HG03378 (cell line): ENCODE measurements around the gene JAKMIP1.

ENCODE experiments used
- ATAC-seq: cut with Tn5 transposase; IDR thresholded peaks from one replicate; pipeline ENCODE4 v1.9.1; 2021; ENCODE audit warnings: mild to moderate bottlenecking, moderate library complexity; ENCODE audit not compliant: unreplicated experiment

The JAKMIP1 gene

GRCh38 chr4:6071191-6071958 is 129.0 kb downstream of the JAKMIP1 start:
- no peak for ATAC-seq

GRCh38 chr4:6069845-6070709 is 130.3 kb downstream of the JAKMIP1 start:
- no peak for ATAC-seq

DNA sequence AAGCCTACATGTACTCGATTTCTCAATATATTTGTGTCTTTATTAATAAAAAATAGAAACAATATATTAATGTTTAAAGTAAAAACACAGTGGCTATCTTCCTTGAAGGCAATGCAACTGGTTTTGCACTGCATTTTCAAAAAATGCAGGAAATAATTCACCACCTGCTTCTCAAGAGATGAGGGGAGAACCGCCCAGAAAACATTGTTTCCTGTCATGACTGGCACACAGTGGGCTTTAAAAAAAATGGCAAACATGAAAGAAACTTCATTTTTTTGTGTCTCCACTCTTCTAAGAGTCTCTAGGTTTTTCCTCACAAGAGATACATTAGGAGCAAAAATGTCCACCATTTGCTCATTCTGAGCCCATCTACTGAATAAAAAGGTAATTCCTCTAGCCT is 131.4 kb downstream of the JAKMIP1 start:
- no peak for ATAC-seq

GRCh38 chr4:6065934-6066590 is 134.3 kb downstream of the JAKMIP1 start:
- no peak for ATAC-seq

DNA sequence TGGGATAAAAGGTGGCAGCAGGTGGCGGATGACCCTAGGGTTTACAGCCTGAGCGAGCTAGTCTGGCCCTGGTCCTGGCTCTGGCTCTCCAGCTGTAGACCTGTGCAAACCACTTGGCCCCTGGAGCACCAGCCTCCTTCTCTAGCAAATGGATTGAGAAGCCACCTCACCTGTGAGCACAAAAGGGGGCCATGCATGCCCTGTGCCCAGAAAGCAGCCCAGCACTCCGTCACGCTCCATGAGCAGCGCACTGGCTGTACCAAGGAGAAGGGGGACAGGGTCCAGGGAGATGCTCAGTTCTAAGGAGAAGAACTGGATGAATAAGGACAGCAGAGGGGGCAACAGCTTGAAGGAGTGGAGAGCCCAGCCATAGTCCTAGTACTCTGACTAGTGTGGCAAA is 135.2 kb downstream of the JAKMIP1 start:
- no peak for ATAC-seq

DNA sequence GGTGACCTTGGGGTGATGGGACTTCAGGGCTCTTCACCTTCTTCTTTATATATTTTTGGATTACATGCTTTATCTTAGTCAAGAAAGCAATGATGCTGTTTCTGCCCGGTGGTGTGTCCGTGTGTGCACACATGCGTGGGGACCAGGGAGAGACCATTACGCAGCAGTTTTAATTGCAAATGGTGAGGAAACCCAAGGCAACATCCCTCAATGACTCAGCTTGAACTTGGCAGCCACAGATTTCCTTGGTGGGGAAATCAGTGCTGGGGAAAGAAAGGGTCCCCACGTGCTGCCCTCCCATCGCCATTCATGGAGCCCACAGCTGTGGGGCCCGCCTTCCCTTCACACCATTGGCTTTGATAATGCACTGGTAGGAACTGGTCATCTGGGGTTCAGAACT is 136.0 kb downstream of the JAKMIP1 start:
- no peak for ATAC-seq

- ATAC-seq, result no peak
Observed at GRCh38 chr4:6063684-6064083, 136.7 kb downstream of the JAKMIP1 start.

- no peak for ATAC-seq
Observed at GRCh38 chr4:6062133-6062532, 138.2 kb downstream of the JAKMIP1 start.

DNA sequence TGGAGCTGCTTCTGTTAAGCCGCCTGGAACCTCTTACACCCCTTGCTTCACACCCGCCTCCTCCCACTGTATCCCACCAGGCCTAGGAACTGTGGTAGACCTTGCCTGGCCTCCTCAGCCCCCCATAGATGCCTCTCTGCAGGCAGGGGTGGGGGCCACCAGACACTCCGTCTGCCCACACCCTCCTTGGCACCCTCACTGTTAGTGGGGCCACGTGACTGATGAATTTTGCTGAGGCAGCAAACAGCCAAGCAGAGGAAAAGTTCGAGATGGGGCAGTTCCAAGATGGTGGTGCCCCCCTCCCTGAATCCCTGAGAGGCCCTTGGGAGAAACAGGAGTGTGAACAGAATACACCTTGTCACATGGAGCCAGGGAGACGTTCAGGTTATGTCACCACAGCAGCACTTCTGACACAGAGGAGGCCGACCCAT is 141.0 kb downstream of the JAKMIP1 start:
- no peak for ATAC-seq

DNA sequence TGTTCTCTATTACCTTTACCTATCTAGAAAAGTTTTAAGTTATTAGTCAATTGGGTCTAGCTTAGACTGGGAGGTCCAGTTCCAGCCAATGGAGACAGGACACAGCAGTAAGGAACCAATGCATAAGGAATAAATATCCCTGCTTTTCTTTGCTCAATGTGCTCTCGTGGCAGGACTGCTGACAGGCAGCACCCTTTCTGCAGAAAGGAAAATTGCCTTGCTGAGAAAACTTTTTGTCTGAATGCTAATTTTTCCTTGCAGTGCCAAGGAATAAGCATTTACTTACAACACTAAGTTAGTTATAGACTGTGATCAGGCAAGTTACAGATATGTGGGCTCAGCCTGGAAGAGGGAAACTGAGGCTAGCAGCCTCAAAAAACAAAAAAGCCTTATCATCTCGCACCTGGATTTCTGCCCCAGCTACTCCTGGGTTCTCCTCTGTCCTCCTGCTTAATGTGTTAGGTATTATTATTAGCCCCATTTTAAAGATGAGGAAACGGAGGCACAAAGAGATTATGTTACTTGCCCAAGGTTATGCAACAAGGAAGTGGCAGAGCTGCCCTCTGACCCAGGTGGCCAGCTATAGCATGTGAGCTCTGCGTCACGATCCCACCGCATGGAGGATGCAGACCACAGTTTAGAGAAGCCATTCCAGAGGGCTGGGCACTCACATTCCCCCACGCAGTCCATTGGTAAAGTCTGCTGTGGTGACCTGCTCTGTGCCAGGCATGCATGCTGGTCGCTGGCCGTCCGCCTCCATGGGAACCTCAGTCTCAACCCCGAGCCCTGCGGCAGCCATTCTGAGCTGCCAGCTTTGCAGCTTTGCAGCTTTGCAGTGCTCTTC is 141.6 kb downstream of the JAKMIP1 start:
- no peak for ATAC-seq

DNA sequence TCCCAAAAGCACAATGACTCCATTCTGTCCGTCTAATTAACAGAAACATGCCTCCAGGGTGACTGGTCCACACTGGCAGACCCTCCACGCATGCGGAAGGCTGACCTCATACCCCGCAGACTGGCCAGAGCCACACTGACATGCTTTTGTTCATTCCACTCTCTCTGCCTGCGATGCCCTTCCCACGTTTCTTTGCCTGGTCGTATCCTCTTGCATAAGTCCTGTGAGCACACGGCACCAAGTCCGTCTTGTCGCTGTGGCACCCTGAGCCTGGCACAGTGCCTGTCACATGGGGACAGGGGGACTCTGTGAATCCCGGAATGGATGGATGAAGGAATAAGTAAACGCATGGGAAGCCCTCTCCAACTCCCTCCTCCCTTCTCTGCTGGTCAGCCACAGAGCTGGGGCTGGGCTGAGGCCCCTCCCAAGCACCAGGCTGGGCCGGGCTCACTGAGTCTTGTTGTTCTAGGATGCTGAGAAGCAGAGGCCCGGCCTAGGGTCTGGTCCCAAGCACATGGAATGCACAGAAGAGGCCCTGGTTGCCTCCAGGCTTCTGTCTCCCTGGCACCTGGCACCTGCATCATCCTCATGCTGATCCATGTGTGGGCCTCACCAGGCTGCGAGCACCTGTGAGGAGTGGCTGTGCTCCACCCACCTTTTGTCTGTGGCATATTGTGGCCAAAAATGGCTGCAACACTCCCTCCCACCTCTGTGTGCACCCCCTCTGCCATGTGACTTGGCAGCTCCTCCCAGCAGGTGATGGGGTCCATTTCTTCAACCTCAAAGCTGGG is 143.2 kb downstream of the JAKMIP1 start:
- no peak for ATAC-seq

- no peak for ATAC-seq
Observed at GRCh38 chr4:6055436-6055835, 144.9 kb downstream of the JAKMIP1 start.

DNA sequence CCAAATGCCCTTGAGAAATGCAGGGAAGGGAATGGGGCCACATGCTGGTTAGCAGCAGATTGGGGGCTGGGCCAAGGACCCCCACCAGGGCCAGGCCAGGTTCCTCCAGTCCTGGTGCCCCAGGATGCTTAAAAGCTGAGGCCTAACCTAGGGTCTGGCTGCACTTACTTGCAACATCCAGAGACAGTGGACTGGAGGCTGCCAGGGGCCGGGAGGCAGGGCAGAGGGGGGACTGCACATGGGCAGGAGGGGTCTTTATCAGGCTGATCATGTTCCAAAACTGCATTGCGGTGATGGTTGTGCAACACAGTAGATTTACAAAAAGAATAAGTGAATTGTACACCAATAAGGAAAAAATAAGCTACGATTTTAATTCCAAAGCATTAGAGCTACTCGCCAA is 145.3 kb downstream of the JAKMIP1 start:
- ATAC-seq, result no peak

DNA sequence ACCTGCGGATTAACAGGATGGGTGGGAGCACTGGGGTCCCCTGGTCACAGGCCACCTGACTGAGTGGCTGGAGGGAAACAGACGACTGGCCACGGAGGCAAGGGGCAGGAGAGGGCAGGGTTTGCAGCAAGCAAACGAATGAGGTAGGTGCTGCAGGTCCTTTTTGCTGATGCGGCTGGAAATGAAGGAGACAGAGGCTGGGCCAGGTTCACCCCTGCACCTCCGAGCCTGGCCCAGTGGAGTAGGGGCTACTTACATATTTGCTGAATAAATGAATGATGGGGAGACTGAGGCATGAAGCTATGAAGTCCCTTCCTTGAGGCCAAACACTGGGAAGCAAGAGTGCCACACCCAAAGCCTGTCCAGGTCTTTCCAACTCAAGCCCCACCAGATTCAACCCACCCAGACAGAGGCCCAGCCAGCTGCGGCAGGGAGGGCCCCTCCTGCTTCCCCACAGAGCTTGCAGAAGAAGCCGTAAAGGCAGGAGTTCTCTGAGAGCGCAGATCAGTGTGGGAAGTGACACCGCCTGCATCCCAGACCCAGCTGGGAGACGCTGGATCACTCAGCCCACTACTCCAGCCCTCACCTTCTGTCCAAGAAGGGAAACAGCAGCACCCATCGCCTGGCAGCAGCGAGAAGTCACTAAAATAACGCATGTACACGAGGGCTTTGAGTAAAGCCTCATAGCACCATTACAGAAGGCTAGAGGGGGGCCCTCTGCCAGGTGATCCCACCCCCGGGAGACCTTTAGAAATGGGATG is 146.0 kb downstream of the JAKMIP1 start:
- ATAC-seq, result no peak

- no peak for ATAC-seq
Observed at GRCh38 chr4:6052679-6053078, 147.7 kb downstream of the JAKMIP1 start.

DNA sequence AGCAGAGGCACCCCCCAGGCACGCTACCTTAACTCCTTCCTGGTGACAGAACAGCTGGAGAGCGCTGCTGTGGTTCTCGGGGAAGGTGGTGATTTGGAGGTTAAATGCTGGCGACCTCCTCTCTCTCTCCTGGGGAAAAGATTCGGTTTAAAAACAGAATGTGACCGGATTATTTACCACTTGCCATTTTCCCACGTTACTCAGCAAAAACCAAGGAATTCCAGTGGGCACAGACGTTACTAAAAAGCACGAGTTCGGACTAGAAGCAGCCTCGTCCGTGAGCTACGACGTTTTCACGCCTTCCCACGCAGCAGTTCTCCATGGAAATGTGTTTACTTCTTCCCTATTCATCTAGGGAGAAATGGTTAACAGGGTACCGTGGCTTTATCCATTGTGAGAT is 149.8 kb downstream of the JAKMIP1 start:
- ATAC-seq, result no peak

DNA sequence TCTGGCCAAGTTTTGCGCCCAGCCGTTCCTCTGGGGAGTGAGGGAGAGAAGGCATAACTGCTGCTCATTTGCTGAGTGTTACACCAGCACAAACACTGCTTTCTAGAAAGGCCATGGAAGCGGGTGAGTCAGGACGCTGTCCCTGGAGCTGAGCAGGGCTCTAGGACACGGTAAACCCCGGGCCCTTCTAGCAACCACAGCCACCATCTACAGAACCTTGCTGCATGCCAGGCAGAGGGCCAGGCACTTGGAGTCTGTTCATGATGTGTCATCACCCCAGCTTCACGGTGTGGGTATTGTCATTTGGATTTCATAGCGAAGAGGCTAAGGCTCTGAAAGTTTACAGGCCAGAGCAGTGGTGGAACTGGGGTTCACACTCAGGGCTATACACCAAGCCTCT is 150.4 kb downstream of the JAKMIP1 start:
- ATAC-seq, result no peak

GRCh38 chr4:6049278-6049677 is 151.1 kb downstream of the JAKMIP1 start:
- ATAC-seq, result no peak

GRCh38 chr4:6048537-6048936 is 151.8 kb downstream of the JAKMIP1 start:
- ATAC-seq, result no peak
